BLaER1 (cell line): ENCODE measurements around the gene DDX1.

ENCODE experiments used
- H3K27ac ChIP-seq: shearing (Covaris generic); formaldehyde crosslinking; 2 replicates; pipeline ENCODE4 v1.8.1; 2022
- H3K27me3 ChIP-seq: shearing (Covaris generic); formaldehyde crosslinking; 2 replicates; pipeline ENCODE4 v1.8.1; 2022
- H3K36me3 ChIP-seq: shearing (Covaris generic); formaldehyde crosslinking; 2 replicates; pipeline ENCODE4 v1.8.1; 2022
- H3K4me1 ChIP-seq: shearing (Covaris generic); formaldehyde crosslinking; 2 replicates; pipeline ENCODE4 v1.8.1; 2022
- H3K4me2 ChIP-seq: shearing (Covaris generic); formaldehyde crosslinking; 2 replicates; pipeline ENCODE4 v1.8.1; 2022
- H3K4me3 ChIP-seq: shearing (Covaris generic); formaldehyde crosslinking; 2 replicates; pipeline ENCODE4 v1.8.1; 2022
- H3K9ac ChIP-seq: shearing (Covaris generic); formaldehyde crosslinking; 2 replicates; pipeline ENCODE4 v1.8.1; 2022
- H3K9me3 ChIP-seq: shearing (Covaris generic); formaldehyde crosslinking; 2 replicates; pipeline ENCODE4 v1.8.1; 2022
- H4K20me1 ChIP-seq: shearing (Covaris generic); formaldehyde crosslinking; 2 replicates; pipeline ENCODE4 v1.8.1; 2022
- Cebpa-rat ChIP-seq: shearing (Covaris generic); IDR thresholded peaks from 2 replicates; pipeline ENCODE4 v1.8.1; 2022

The DDX1 gene

GRCh38 chr2:15650616-15651366 lies 59.1 kb downstream of the DDX1 start:
- no peaks in the 10 kb centered on the region for H4K20me1 ChIP-seq

GRCh38 chr2:15651367-15651727 lies 59.7 kb downstream of the DDX1 start:
- H3K4me2 ChIP-seq: no peak overlapping the region; the same call in 1 of the 2 replicates
- H3K9ac ChIP-seq: no peak overlapping the region

More at GRCh38 chr2:15650616-15651366, 59.1 kb downstream of the DDX1 start:
- H3K9me3 ChIP-seq: no peaks in the 10 kb centered on the region
- no peaks in the 10 kb centered on the region for H3K27me3 ChIP-seq
- TF ChIP-seq Cebpa-rat: no peak
- H3K9ac ChIP-seq: no peak overlapping the region
- H3K36me3 ChIP-seq: no peaks in the 10 kb centered on the region
- no peak overlapping the region for H3K4me3 ChIP-seq
- H3K4me2 ChIP-seq: peak overlapping the region; percentile 64
- H3K4me1 ChIP-seq: peaks cover 26% of the 10 kb centered on the region
- H3K27ac ChIP-seq: no peak overlapping the region

DNA sequence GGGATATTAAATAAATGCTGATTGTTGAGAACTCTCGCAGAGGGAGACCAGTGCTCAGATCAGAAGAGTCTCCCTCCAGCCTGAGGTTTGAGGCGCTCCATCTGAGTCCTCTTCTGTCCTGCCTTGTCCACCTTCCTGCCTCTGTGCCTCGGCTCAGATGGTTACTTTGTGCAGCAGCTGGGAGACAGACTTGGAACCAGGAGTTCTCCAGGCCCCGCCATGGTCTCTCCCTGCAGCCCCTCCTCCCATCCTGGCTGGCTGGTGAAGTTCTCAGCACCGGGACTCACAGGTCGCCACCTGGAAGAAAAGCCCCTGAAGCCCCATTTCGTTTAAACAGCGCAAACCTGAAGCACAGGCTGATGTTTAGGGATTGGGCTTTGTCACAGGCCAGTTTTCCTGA lies 60.6 kb downstream of the DDX1 start:
- H3K9ac ChIP-seq: no peak overlapping the region
- H4K20me1 ChIP-seq: no peaks in the 10 kb centered on the region
- H3K27me3 ChIP-seq: no peaks in the 10 kb centered on the region
- H3K36me3 ChIP-seq: no peaks in the 10 kb centered on the region
- H3K4me3 ChIP-seq: no peak overlapping the region
- no peaks in the 10 kb centered on the region for H3K9me3 ChIP-seq
- peaks cover 26% of the 10 kb centered on the region for H3K4me1 ChIP-seq
- H3K27ac ChIP-seq: no peak overlapping the region
- no peak overlapping the region for H3K4me2 ChIP-seq
- no peak for TF ChIP-seq Cebpa-rat

More at GRCh38 chr2:15651367-15651727, 59.7 kb downstream of the DDX1 start:
- Histone ChIP-seq H3K4me3 (no peak overlapping the region), H3K36me3 (no peaks in the 10 kb centered on the region), H3K27me3 (no peaks in the 10 kb centered on the region), H3K4me1 (peaks cover 26% of the 10 kb centered on the region), H4K20me1 (no peaks in the 10 kb centered on the region), H3K27ac (no peak overlapping the region), H3K9me3 (no peaks in the 10 kb centered on the region)
- no peak for TF ChIP-seq Cebpa-rat

DNA sequence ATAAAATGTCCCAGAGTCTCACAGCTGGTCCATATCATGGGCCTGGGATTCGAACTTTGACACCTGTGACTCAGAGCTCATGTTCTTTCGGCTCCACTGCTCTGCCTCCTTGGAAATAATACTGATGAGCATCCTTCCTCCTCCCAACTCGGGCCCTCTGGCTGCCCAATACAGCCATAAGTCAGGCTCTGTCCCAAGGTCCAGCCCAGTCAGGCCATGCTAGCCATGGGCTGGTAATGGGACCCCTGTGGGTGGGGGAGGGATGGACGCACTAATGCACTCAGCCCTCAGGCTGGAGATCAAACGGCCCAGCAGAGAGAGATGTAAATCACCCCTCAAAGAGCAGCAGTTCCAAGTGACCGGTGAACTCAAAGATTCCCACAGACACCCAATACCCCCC lies 61.1 kb downstream of the DDX1 start:
- no peak overlapping the region for H3K27ac ChIP-seq
- H3K9me3 ChIP-seq: no peaks in the 10 kb centered on the region
- TF ChIP-seq Cebpa-rat: no peak
- H3K4me2 ChIP-seq: no peak overlapping the region
- H3K9ac ChIP-seq: no peak overlapping the region
- no peaks in the 10 kb centered on the region for H3K36me3 ChIP-seq
- H3K4me3 ChIP-seq: no peak overlapping the region
- no peaks in the 10 kb centered on the region for H3K27me3 ChIP-seq
- peaks cover 26% of the 10 kb centered on the region for H3K4me1 ChIP-seq
- H4K20me1 ChIP-seq: no peaks in the 10 kb centered on the region

DNA sequence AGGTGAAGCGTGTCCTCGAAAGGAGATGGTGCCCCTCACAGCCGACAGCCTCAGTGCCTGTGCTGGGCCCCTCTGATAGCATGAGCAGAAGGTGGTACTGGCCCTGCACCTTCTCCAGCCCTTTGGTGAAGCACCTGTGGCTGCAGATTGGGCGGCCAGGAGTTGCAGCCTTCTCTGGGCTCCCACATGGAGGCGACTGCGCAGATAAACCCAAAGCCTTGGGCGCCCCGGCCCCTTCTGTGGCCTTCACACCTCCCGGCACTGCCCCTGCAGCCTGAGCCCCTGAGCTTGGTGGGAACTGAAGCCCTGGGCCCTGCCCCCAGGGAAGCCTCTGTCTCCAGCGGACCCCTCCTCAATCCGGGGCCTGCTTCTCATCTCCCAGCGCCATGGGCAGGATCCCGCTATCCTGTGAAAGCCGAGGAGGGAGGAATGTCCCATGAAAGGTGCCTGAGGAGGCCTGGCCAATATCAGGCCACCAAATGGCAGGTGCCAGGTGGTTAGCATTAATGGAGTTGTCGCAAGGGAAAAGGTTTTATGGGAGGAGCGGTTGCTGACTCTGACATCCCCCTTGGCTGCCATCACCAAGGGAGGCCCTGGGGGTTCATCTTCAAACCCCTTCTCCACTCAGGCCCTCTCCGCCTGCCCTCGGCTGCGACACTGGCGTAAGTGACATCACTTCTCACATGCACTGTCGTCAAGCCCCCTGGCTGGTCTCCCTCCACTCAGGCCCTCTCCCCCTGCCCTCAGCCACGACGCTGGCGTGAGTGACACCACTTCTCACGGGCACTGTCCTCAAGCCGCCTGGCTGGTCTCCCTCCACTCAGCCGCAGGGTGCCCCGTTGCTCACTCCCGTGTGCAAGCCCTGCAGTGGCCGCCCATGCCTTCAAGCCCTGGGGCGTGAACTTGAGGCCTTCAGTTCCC lies 62.4 kb downstream of the DDX1 start:
- TF ChIP-seq Cebpa-rat: no peak
- no peak overlapping the region for H3K4me3 ChIP-seq
- no peaks in the 10 kb centered on the region for H4K20me1 ChIP-seq
- H3K9ac ChIP-seq: no peak overlapping the region
- H3K4me2 ChIP-seq: no peak overlapping the region
- H3K9me3 ChIP-seq: no peaks in the 10 kb centered on the region
- no peaks in the 10 kb centered on the region for H3K36me3 ChIP-seq
- peaks cover 20% of the 10 kb centered on the region for H3K4me1 ChIP-seq
- H3K27ac ChIP-seq: no peak overlapping the region
- no peaks in the 10 kb centered on the region for H3K27me3 ChIP-seq

- TF ChIP-seq Cebpa-rat: no peak
- H3K27me3 ChIP-seq: no peaks in the 10 kb centered on the region
- H3K36me3 ChIP-seq: no peaks in the 10 kb centered on the region
- peaks cover 14% of the 10 kb centered on the region for H3K4me1 ChIP-seq
- H4K20me1 ChIP-seq: no peaks in the 10 kb centered on the region
- H3K4me2 ChIP-seq: no peak overlapping the region
- H3K4me3 ChIP-seq: no peak overlapping the region
- H3K27ac ChIP-seq: no peak overlapping the region
- H3K9ac ChIP-seq: no peak overlapping the region
- no peaks in the 10 kb centered on the region for H3K9me3 ChIP-seq
Observed at GRCh38 chr2:15654727-15655073, 63.0 kb downstream of the DDX1 start.

DNA sequence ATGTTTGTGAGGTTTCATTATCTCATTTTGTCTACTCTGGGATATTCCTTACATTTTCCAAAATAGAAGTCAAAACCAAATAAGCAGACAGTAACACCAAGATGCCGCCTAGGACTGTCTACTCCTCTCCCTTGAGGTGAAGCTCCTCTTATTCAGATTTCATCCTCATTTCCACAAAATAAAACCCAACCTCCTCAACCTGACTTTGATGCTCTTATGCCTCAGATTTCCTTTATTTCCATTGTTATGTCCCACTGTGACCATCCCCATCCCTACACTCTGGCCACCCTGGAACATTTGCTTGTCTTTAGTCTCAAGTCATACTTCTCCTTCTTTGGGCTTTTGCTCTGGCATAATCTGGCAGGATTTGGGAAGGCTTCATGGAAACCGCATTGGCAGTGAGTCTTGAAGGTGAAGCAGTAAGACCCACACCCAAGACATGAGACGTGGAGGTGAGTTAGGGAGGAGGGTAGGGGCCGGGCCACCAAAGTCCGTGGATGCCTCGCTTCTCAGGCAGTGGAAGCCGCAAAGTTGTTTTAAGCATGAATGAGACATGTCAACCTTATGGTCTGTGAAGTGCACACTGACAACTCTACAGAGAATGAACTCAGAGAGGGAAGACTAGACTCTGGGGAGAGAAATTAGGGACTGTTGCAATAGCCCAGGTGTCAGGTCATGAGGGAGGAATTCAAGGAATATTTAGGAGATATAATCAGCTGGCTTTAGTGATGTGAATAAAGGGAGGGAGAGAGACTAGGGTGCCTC lies 63.6 kb downstream of the DDX1 start:
- Histone ChIP-seq H3K4me1 (peaks cover 8% of the 10 kb centered on the region), H4K20me1 (no peaks in the 10 kb centered on the region), H3K9me3 (no peaks in the 10 kb centered on the region), H3K4me2 (no peak overlapping the region), H3K27ac (no peak overlapping the region), H3K9ac (no peak overlapping the region), H3K4me3 (no peak overlapping the region), H3K27me3 (no peaks in the 10 kb centered on the region), H3K36me3 (no peaks in the 10 kb centered on the region)
- TF ChIP-seq Cebpa-rat: no peak

GRCh38 chr2:15656090-15656489 lies 64.4 kb downstream of the DDX1 start:
- Histone ChIP-seq H3K27ac (no peak overlapping the region), H3K4me3 (no peak overlapping the region), H3K9ac (no peak overlapping the region), H3K9me3 (no peaks in the 10 kb centered on the region), H4K20me1 (no peaks in the 10 kb centered on the region), H3K27me3 (no peaks in the 10 kb centered on the region), H3K36me3 (no peaks in the 10 kb centered on the region), H3K4me1 (no peaks in the 10 kb centered on the region; the same call in 1 of the 2 replicates), H3K4me2 (no peak overlapping the region)
- no peak for TF ChIP-seq Cebpa-rat

DNA sequence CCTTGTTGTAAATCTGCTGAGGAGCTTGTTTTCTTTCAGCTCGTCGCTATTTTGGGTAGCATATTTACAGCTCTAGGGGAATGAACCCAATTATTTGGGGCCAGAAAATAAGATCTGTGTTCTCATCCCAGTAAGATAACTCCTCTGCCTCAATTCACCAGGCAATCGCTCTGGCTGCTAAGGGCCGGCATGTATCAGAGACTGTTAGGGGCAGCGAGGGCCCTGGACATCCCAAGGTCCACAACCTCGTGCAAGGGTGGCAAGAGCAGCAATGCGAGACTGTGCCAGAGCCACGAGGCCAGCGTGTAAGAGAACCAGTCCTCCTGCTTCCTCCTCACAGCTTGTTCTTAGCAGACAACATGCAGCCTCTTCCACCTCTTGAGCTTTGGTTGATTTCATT lies 66.1 kb downstream of the DDX1 start:
- no peak overlapping the region for H3K4me2 ChIP-seq
- no peaks in the 10 kb centered on the region for H4K20me1 ChIP-seq
- no peak overlapping the region for H3K9ac ChIP-seq
- H3K4me1 ChIP-seq: no peaks in the 10 kb centered on the region
- H3K27me3 ChIP-seq: no peaks in the 10 kb centered on the region
- H3K4me3 ChIP-seq: no peak overlapping the region
- no peaks in the 10 kb centered on the region for H3K9me3 ChIP-seq
- H3K27ac ChIP-seq: no peak overlapping the region
- TF ChIP-seq Cebpa-rat: no peak
- H3K36me3 ChIP-seq: no peaks in the 10 kb centered on the region
